NCI-H187 treated with DMSO at 0.1 percent for 48 hours (cell line): Measurements from ENCODE around the gene PCDHGB4.
"Not testable (repeated sequence)": the region's sequence is repeated elsewhere in the genome, so short reads cannot be mapped to it uniquely, and the experiment has no call there.

Experiments
- DNase-seq: peaks from one replicate; lab custom pipeline; 2025; lab: John Stamatoyannopoulos, UW

Gene PCDHGB4

DNA sequence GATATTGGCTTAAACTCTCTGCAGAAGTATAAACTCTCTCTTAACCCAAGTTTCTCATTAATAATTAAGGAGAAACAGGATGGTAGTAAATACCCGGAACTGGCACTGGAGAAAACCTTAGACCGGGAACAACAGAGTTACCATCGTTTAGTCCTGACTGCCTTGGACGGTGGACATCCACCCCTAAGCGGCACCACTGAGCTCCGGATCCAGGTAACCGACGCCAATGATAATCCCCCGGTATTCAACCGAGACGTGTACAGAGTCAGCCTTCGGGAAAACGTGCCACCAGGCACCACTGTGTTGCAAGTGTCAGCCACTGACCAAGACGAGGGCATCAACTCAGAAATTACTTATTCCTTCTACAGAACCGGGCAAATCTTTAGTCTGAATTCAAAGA is 11.1 kb downstream of the PCDHGB4 start:
- no peak for DNase-seq

DNA sequence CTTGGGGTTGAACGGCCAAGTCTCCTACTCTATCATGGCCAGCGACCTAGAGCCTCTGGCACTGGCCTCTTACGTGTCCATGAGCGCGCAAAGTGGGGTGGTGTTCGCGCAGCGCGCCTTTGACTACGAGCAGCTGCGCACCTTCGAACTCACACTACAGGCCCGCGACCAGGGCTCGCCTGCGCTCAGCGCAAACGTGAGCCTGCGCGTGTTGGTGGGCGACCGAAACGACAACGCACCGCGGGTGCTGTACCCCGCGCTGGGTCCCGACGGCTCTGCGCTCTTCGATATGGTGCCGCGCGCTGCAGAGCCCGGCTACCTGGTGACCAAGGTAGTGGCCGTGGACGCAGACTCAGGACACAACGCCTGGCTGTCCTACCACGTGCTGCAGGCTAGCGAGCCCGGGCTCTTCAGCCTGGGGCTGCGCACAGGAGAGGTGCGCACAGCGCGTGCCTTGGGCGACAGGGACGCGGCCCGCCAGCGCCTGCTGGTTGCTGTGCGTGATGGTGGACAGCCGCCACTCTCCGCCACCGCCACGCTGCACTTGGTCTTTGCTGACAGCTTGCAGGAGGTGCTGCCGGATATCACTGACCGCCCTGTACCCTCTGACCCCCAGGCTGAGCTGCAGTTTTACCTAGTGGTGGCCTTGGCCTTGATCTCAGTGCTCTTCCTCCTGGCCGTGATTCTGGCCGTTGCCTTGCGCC is 12.2 kb downstream of the PCDHGB4 start:
- no peak for DNase-seq

DNA sequence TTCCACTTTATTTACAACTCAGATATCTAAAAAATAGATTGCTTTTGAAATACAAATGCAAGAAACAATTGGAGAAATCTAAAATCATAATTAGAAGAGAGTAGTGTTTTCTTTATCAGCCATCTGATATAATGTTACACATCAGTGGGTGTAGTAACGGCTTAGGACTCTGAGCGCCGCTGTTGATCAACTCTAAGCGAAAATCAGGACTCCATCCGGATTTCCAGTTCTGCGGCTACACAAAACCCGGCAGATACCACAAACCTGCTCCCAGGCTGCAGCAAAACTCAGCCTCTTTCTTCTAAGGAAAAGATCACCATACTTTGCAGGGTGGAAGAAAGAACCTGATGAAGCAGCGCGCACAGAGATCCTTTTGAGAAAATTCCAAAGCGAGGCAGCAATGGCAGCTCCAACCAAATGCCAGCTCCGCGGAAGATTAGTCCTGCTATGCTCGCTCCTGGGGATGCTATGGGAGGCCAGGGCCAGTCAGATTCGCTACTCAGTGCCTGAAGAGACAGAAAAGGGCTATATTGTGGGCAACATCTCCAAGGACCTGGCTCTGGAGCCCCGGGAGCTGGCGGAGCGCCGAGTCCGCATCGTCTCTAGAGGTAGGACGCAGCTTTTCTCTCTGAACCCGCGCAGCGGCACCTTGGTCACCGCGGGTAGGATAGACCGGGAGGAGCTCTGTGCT is 15.2 kb downstream of the PCDHGB4 start, which contains the start of gene PCDHGA9:
Gene PCDHGA9 (plus strand): TSS at position 226 of the 691 bp plus-strand sequence. CDS start 175 bp downstream, at position 401.
- DNase-seq, result no peak

DNA sequence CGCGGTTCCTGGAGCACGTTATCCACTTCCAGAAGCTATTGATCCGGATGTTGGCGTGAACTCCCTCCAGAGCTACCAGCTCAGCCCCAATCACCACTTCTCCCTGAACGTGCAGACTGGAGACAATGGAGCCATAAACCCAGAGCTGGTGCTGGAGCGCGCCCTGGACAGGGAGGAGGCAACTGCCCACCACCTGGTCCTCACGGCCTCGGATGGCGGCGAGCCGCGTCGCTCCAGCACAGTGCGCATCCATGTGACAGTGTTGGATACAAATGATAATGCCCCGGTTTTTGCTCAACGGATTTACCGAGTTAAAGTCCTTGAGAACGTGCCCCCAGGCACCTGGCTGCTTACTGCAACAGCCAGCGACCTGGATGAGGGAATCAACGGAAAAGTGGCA is 15.9 kb downstream of the PCDHGB4 start:
- DNase-seq, result no peak

DNA sequence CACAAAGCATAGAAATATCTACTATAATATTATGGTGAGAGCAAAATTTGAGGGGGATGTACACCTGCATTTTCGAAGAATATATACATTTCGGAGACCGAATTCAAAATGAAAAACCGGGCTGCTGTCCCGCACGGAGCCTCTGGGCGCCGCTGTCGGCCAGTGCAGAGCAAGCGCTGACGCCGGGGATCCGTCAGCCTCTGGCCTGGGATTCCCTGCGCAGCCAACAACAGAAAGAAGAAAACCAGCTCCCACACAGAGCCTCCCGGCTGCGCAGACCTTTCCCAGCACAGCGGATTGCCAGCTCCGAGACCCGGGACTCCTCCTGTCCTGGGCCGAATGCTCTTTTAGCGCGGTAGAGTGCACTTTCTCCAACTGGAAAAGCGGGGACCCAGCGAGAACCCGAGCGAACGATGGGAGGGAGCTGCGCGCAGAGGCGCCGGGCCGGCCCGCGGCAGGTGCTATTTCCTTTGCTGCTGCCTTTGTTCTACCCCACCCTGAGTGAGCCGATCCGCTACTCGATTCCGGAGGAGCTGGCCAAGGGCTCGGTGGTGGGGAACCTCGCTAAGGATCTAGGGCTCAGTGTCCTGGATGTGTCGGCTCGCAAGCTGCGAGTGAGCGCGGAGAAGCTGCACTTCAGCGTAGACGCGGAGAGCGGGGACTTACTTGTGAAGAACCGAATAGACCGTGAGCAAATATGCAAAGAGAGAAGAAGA is 20.4 kb downstream of the PCDHGB4 start, which contains the start of gene PCDHGB6:
Gene PCDHGB6 (plus strand): TSS at position 232 of the 716 bp plus-strand sequence. CDS start 182 bp downstream, at position 414.
- DNase-seq, result not testable (repeated sequence)

DNA sequence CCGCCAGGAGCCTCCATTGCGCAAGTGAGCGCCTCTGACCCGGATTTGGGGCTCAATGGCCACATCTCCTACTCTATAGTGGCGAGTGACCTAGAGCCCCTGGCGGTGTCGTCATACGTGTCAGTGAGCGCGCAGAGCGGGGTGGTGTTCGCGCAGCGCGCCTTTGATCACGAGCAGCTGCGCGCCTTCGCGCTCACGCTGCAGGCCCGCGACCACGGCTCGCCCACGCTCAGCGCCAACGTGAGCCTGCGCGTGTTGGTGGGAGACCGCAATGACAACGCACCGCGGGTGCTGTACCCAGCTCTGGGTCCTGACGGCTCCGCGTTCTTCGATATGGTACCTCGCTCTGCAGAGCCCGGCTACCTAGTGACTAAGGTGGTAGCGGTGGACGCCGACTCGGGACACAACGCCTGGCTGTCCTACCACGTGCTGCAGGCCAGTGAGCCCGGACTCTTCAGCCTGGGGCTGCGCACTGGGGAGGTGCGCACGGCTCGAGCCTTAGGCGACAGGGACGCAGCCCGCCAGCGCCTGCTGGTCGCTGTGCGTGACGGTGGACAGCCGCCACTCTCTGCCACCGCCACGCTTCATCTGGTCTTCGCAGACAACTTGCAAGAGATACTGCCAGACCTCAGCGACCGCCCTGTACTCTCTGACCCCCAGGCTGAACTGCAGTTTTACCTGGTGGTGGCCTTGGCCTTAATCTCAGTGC is 22.3 kb downstream of the PCDHGB4 start:
- no peak for DNase-seq

DNA sequence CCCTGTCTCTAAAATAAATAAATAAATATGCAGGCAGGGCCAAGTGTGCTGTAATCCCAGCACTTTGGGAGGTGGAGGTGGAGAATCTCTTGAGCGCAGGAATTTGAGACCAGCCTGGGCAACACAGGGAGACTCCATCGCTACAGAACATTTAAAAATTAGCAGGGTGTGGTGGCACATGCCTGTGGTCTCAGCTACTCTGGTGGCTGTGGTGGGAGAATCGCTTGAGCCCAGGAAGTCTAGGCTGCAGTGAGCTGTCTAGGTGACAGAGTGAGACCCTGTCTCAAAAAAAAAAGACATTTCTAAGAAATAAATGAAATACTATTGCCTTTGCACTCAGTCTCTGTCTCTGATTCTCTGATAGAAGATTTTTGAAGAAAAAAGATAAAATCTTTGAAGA is 24.1 kb downstream of the PCDHGB4 start:
- DNase-seq, result no peak

DNA sequence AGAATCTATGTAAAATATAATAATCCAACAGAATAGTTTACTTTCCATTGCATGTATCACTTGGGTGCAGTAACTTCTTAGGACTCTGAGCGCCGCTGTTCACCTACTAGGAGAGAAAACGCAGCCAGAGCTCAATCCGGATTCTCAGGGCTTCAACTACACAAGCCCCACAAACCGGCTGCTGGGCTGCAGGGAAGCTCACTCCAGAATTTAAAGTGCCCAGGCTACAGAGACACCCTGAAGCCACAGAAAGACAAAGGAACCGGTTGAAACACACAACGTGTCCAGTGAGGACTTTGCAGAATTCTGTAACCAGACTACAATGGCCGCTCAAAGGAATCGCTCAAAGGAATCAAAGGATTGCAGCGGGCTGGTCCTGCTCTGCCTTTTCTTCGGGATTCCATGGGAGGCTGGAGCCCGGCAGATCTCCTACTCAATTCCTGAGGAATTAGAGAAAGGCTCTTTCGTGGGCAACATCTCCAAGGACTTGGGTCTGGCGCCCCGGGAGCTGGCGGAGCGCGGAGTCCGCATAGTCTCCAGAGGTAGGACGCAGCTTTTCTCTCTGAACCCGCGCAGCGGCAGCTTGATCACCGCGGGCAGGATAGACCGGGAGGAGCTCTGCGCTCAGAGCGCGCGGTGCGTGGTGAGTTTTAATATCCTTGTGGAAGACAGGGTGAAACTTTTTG is 25.5 kb downstream of the PCDHGB4 start, which contains the start of gene PCDHGA10:
Gene PCDHGA10 (plus strand): TSS at position 134 of the 686 bp plus-strand sequence. CDS start 189 bp downstream, at position 323.
- no peak for DNase-seq

DNA sequence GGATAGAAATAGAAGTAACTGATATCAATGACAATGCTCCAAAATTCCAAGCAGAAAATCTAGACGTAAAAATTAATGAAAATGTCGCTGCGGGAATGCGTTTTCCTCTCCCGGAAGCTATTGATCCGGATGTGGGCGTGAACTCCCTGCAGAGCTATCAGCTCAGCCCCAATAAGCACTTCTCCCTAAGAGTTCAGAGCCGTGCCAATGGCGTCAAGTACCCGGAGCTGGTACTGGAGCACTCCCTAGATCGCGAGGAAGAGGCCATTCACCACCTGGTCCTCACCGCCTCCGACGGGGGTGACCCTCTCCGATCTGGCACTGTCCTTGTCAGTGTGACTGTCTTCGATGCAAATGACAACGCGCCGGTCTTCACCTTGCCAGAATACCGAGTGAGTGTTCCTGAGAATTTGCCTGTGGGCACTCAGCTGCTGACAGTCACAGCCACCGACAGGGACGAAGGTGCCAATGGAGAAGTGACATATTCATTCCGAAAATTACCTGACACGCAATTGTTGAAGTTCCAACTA is 26.1 kb downstream of the PCDHGB4 start:
- no peak for DNase-seq

DNA sequence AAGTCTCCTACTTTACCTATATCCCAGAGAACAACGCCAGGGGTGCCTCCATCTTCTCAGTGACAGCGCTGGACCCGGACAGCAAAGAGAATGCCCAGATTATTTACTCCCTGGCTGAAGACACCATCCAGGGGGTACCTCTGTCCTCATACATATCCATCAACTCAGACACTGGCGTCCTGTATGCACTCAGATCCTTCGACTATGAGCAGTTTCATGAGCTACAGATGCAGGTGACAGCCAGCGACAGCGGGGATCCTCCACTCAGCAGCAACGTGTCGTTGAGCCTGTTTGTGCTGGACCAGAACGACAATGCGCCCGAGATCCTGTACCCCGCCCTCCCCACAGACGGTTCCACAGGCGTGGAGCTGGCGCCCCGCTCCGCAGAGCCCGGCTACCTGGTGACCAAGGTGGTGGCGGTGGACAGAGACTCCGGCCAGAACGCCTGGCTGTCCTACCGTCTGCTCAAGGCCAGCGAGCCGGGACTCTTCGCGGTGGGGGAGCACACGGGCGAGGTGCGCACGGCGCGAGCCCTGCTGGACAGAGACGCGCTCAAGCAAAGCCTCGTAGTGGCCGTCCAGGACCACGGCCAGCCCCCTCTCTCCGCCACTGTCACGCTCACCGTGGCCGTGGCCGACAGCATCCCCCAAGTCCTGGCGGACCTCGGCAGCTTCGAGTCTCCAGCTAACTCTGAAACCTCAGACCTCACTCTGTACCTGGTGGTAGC is 27.2 kb downstream of the PCDHGB4 start:
- not testable (repeated sequence) for DNase-seq

DNA sequence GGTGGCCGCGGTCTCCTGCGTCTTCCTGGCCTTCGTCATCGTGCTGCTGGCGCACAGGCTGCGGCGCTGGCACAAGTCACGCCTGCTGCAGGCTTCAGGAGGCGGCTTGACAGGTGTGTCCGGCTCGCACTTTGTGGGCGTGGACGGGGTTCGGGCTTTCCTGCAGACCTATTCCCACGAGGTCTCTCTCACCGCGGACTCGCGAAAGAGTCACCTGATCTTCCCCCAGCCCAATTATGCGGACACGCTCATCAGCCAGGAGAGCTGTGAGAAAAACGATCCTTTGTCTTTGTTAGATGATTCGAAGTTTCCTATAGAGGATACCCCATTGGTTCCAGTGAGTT is 27.7 kb downstream of the PCDHGB4 start:
- DNase-seq, result not testable (repeated sequence)

DNA sequence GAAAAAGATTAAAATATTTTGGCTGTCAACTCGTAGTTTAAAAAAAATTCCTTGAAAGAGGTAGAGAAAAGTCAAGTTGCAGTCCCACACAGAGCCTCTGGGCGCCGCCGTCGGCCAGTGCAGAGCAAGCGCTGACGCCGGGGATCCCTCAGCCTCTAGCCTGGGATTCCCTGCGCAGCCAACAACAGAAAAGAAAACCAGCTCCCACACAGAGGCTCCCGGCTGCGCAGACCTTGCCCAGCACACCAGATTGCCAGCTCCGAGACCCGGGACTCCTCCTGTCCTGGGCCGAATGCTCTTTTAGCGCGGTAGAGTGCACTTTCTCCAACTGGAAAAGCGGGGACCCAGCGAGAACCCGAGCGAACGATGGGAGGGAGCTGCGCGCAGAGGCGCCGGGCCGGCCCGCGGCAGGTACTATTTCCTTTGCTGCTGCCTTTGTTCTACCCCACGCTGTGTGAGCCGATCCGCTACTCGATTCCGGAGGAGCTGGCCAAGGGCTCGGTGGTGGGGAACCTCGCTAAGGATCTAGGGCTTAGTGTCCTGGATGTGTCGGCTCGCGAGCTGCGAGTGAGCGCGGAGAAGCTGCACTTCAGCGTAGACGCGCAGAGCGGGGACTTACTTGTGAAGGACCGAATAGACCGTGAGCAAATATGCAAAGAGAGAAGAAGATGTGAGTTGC is 30.1 kb downstream of the PCDHGB4 start, which contains the start of gene PCDHGB7:
Gene PCDHGB7 (plus strand): TSS at position 184 of the 679 bp plus-strand sequence. CDS start 183 bp downstream, at position 367.
- not testable (repeated sequence) for DNase-seq

DNA sequence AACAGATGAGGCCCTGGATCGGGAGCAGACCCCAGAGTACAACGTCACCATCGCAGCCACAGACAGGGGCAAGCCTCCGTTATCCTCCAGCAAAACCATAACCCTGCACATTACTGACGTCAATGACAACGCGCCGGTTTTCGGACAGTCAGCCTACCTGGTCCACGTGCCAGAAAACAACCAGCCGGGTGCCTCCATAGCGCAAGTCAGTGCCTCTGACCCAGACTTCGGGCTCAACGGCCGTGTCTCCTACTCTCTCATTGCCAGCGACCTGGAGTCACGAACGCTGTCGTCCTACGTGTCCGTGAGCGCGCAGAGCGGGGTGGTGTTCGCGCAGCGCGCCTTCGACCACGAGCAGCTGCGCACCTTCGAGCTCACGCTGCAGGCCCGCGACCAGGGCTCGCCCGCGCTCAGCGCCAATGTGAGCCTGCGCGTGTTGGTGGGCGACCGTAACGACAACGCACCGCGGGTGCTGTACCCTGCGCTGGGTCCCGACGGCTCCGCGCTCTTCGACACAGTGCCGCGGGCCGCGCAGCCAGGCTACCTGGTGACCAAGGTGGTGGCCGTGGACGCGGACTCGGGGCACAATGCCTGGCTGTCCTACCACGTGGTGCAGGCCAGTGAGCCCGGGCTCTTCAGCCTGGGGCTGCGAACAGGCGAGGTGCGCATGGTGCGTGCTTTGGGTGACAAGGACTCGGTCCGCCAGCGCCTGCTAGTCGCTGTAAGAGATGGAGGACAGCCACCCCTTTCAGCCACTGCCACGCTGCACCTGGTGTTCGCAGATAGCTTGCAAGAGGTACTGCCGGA is 31.8 kb downstream of the PCDHGB4 start:
- no peak for DNase-seq

DNA sequence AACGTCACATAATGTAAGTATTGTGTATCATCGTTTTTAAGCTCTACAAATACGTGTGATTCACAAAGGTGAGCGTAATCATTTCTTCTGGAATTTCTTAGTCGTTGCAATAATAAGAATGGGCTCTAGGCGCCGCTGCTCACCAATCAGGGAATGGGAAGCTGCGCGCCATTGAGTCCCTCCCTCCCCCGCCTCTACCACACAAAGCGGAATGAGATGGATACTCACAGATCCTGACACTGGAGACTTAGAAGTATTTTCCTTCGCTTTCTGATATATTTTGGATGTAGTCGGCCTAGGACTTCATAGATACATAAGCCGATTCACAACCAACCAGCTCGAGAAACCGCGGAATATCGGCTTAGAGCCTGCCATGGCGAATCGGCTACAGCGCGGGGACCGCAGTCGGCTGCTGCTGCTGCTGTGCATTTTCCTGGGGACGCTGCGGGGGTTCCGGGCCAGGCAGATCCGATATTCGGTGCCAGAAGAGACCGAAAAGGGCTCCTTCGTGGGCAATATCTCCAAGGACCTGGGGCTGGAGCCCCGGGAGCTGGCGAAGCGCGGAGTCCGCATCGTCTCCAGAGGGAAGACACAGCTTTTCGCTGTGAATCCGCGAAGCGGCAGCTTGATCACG is 33.5 kb downstream of the PCDHGB4 start, which contains the start of gene PCDHGA11:
Gene PCDHGA11 (plus strand): TSS at position 197 of the 634 bp plus-strand sequence. CDS start 177 bp downstream, at position 374.
- DNase-seq, result no peak

DNA sequence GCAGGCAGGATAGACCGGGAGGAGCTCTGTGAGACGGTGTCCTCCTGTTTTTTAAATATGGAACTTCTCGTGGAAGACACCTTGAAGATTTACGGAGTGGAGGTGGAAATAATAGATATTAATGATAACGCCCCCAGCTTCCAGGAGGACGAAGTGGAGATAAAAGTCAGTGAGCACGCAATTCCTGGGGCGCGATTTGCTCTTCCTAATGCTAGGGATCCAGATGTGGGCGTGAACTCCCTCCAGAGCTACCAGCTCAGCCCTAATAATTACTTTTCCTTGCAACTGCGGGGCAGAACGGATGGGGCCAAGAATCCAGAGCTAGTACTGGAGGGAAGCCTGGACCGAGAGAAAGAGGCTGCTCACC is 34.0 kb downstream of the PCDHGB4 start:
- no peak for DNase-seq

DNA sequence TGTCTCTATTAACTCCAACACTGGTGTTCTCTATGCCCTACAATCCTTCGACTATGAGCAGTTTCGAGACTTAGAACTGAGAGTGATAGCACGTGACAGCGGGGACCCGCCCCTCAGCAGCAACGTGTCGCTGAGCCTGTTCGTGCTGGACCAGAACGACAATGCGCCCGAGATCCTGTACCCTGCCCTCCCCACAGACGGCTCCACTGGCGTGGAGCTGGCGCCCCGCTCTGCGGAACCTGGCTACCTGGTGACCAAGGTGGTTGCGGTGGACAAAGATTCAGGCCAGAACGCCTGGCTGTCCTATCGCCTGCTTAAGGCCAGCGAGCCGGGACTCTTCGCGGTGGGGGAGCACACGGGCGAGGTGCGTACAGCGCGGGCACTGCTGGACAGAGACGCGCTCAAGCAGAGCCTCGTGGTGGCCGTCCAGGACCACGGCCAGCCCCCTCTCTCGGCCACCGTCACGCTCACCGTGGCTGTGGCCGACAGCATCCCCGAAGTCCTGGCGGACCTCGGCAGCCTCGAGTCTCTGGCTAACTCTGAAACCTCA is 35.3 kb downstream of the PCDHGB4 start:
- no peak for DNase-seq

DNA sequence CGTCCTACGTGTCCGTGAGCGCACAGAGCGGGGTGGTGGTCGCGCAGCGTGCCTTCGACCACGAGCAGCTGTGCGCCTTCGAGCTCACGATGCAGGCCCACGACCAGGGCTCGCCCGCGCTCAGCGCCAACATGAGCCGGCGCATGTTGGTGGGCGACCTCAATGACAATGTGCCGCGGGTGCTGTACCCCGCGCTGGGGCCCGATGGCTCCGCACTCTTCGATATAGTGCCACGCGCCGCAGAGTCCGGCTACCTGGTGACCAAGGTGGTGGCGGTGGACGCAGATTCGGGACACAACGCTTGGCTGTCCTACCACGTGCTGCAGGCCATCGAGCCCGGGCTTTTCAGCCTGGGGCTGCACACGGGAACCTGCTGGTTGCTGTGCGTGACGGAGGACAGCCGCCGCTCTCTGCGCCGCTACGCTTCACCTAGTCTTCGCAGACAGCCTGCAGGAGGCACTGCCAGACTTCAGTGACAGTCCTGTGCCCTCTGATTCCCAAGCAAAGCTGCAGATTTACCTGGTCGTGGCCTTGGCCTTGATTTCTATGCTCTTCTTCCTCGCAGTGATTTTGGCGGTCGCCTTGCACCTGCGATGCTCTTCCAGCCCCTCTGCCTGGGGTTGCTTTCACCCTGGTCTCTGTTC is 40.4 kb downstream of the PCDHGB4 start:
- DNase-seq, result no peak
